Measurements from ENCODE around the gene TCERG1L.

The TCERG1L gene

DNA sequence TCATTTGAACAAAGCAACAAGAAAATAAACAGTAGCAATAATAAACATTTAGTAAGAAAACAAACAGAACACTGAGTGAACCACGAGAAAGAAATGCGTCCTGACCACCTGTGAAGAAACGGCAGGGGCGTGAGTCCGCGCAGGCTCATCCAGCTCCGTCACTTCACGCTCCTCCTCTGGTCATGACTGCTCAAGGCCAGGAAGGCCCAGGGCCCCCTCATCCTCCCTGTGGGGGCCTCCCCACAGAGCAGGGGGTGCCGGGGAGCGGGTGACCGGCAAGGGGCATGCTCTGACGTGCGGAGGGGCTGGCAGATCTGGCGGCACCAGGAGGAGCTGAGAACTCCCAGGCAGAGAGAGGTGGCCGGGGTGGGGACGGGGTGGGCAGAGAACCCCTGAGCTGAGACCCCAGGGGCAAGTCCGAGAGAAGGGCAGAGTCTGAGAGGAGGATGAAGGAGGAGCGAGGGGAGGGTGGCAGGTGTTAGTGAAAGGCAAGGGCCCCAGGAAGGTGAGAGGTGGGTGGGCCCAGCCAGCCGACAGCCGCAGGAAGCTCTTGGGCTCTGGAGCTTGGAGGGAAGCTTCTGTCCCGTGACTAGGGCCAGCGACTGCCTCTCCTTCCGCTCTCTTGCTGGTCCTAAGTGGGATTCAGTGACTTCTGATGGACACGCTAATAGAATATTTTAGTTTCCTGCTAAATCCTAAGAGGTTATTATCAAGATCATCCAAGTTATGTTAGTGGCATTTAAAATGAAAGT, 223.9 kb downstream of the TCERG1L start:
- TF ChIP-seq, protein P1, sequence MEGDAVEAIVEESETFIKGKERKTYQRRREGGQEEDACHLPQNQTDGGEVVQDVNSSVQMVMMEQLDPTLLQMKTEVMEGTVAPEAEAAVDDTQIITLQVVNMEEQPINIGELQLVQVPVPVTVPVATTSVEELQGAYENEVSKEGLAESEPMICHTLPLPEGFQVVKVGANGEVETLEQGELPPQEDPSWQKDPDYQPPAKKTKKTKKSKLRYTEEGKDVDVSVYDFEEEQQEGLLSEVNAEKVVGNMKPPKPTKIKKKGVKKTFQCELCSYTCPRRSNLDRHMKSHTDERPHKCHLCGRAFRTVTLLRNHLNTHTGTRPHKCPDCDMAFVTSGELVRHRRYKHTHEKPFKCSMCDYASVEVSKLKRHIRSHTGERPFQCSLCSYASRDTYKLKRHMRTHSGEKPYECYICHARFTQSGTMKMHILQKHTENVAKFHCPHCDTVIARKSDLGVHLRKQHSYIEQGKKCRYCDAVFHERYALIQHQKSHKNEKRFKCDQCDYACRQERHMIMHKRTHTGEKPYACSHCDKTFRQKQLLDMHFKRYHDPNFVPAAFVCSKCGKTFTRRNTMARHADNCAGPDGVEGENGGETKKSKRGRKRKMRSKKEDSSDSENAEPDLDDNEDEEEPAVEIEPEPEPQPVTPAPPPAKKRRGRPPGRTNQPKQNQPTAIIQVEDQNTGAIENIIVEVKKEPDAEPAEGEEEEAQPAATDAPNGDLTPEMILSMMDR (conservative IDR thresholded peaks at IDR 0.05): no peak
- no peak overlapping the region for H3K27ac ChIP-seq

- TF ChIP-seq, protein P1 (conservative IDR thresholded peaks at IDR 0.05): no peak
Measured at GRCh38 chr10:131086511-131086910, 225.0 kb downstream of the TCERG1L start.

DNA sequence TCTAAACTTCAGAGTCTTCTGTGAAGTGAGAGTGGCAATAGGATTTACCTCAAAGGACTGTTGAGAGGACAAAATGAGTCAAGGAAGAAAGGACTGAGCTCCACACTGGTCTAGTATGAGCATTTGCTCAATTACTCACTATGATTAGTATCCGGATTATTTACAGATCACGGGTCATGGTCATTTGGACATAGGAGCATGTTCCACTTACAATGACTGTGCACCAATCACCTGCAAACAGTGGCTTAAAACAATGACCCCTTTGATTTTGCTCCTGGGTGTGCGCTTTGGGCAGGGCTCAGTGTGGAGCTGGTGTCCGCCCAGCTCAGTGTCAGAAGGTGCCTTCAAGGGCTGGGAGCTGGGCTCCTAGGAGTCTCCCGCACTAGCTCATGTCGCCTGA, 225.4 kb downstream of the TCERG1L start:
- TF ChIP-seq, protein P1 (conservative IDR thresholded peaks at IDR 0.05): no peak
- H3K27ac ChIP-seq: no peak overlapping the region

More at GRCh38 chr10:131086511-131086910, 225.0 kb downstream of the TCERG1L start:
- H3K27ac ChIP-seq: no peak overlapping the region

DNA sequence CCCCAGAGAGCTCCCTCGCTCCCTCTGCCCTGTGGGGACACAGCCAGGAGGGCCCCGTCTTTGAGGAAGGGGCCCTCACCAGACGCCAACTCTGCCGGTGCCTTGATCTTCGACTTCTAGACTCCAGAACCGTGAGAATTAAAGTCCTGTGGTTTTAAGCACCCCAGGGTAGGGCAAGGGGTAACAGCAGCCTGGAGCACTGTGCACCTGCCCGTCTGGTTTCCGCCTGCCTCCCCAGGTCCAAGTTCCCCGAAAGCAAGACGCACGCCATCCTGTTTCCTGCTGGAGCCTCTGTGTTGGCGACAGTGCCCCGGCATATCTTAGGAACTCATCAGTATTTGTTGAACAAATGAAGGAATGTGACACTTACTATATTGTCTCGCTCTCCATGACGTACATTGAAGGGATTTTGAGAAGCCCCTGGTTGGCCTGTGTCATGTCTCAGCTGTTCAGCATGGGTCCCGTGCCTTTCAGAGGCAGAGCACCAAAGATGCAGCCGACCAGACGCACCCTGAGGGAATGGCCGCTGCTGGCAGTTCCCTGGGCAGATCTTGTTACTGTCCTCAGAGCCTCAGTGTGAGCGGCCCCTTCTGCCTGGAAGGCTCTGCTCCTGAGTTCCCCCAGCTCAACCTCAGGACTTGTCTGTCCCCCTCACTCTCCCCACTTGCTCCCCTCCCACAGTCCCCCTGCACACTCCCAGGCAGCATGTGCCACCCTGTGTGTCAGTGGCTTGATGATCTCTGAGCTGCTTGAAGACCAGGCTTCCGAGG, 226.2 kb downstream of the TCERG1L start:
- no peak overlapping the region for H3K27ac ChIP-seq
- TF ChIP-seq, protein P1 (conservative IDR thresholded peaks at IDR 0.05): no peak

DNA sequence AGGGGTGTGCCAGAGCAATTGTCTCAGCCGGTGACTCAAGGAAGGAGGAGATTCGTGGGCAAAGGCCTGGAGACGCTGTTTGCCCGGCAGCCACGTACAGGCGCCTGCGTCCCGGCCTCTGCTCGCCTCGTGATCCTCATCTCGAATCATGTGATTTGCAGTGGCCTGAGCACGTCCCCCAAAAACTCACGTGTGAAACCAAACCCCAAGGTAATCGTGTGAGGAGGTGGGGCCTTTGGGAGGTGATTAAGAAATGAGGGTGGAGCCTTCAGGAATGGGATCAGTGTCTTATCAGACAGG, 226.8 kb downstream of the TCERG1L start:
- TF ChIP-seq, protein P1 (conservative IDR thresholded peaks at IDR 0.05): no peak
- no peak overlapping the region for H3K27ac ChIP-seq

DNA sequence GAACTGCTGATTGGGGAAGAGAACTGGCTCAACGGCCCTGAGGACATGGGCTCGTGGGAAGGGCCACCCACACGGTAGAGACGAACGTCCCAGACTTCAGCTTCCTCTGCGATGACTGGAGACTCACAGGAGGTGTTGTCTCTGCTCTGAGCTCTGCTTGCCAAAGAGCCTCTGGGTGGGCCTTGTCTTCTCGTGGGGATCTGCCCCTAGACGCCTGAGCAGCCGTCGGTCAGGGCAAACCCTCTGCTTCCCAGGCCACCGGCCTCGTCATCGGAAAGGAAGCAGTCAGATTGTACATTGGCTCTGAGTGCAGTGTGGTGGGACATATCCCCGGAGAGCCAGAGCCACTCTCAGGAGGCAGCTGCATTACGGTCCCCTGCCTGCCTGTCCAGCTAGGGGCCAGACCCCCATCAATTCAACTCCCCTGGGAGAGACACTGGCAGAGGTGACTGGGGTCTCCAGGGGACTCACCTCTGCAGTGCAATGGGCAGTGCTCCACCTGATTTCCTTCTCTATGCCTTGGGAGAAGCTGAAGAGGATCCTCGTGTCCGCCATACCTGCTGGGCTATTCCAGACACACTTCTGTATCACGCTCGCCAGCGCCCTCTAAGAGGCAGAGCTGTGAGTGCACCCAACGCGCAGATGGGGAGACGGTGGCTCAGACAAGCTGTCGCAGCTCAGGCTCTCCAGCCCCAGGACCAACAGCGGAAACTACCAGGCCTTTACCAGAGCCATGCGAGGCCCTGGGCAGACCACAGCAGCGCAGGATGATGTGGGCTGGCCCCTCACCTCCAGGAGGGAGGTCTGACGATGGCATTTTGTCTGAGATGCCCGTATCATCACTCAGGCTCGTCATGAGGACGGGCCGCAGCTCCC, 227.4 kb downstream of the TCERG1L start:
- TF ChIP-seq, protein P1 (conservative IDR thresholded peaks at IDR 0.05): no peak
- H3K27ac ChIP-seq: no peak overlapping the region

GRCh38 chr10:131082991-131083481, 228.5 kb downstream of the TCERG1L start:
- TF ChIP-seq, protein P1 (conservative IDR thresholded peaks at IDR 0.05): no peak
- H3K27ac ChIP-seq: no peak overlapping the region
